ENCODE measurements around the gene FRAS1.

DNA sequence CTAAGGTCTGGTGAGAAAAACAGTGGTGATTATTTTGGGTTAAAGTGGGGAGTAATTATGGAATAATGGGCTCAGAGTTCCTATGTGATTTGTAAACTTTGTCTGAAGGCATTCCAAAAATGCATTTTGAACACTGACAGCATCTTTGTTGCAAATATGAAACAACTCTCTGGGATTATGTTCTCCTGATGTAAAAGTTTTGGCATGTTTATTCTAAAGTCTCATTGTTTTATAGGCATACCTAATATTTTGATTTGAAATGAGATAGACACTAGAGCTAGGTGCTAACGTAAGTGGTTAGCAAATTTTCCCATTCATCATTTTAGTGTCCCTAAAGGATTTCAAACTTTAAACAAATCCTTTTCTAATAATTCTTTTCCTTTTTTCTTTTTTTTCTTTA is 353.6 kb downstream of the FRAS1 start:
- no peak for TF ChIP-seq POLR2A (IDR thresholded peaks at IDR 0.05)
- TF ChIP-seq, protein P1, sequence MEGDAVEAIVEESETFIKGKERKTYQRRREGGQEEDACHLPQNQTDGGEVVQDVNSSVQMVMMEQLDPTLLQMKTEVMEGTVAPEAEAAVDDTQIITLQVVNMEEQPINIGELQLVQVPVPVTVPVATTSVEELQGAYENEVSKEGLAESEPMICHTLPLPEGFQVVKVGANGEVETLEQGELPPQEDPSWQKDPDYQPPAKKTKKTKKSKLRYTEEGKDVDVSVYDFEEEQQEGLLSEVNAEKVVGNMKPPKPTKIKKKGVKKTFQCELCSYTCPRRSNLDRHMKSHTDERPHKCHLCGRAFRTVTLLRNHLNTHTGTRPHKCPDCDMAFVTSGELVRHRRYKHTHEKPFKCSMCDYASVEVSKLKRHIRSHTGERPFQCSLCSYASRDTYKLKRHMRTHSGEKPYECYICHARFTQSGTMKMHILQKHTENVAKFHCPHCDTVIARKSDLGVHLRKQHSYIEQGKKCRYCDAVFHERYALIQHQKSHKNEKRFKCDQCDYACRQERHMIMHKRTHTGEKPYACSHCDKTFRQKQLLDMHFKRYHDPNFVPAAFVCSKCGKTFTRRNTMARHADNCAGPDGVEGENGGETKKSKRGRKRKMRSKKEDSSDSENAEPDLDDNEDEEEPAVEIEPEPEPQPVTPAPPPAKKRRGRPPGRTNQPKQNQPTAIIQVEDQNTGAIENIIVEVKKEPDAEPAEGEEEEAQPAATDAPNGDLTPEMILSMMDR (IDR thresholded peaks at IDR 0.05) = no peak

All from ovary (tissue), 3 donors.